Activated B cell treated with CpG ODN at 0.5 μM for 24 hours (primary cell): Measurements from ENCODE around the gene MSX2. TPM values are rescaled to one million over a fixed set of nuclear protein-coding genes. Genes with fewer than 3 reads are reported as not detected.
"Not testable (repeated sequence)": the region's sequence is repeated elsewhere in the genome, so short reads cannot be mapped to it uniquely, and the experiment has no call there.

Source experiments
- ATAC-seq: fragments of 200-7000 bp; cut with Tn5 transposase; one replicate; pipeline ENCODE4 v1.10.0; 2021; ENCODE audit warnings: low read depth, mild to moderate bottlenecking, moderate library complexity
- CTCF ChIA-PET: fragments of 350-600 bp; sonication (Branson Sonifier 250); formaldehyde crosslinking; loops from one replicate; lab custom pipeline; 2021; ENCODE audit warnings: antibody characterized with exemption; lab: Charles Lee
- POLR2A ChIA-PET: fragments of 350-600 bp; sonication (Branson Sonifier 250); formaldehyde crosslinking; loops from one replicate; lab custom pipeline; 2021; ENCODE audit warnings: antibody characterized with exemption; lab: Charles Lee
- DNase-seq: peaks from one replicate; pipeline ENCODE4 v3.0.0; 2022
- H3K27ac Mint-ChIP-seq: one replicate; pipeline ENCODE4 v1.8.0; 2020; ENCODE audit warnings: mixed read lengths
- H3K27me3 Mint-ChIP-seq: one replicate; pipeline ENCODE4 v1.8.0; 2021; ENCODE audit warnings: mixed read lengths
- H3K36me3 Mint-ChIP-seq: one replicate; pipeline ENCODE4 v1.8.0; 2021; ENCODE audit warnings: low read depth, mixed read lengths
- H3K4me1 Mint-ChIP-seq: one replicate; pipeline ENCODE4 v1.8.0; 2021; ENCODE audit warnings: mixed read lengths
- H3K4me3 Mint-ChIP-seq: one replicate; pipeline ENCODE4 v1.8.0; 2020; ENCODE audit warnings: mild to moderate bottlenecking, mixed read lengths
- H3K9me3 Mint-ChIP-seq: one replicate; pipeline ENCODE4 v1.8.0; 2020; ENCODE audit warnings: mixed read lengths
- CTCF ChIP-seq: fragments of 200-600 bp; IDR thresholded peaks from one replicate; pipeline ENCODE4 v1.8.0; 2022; ENCODE audit warnings: antibody characterized with exemption, mild to moderate bottlenecking
- intact Hi-C: fragments of 100-400 bp; cut with micrococcal nuclease; formaldehyde crosslinking; loops from one replicate; pipeline ENCODE4 v1.15.1; 2024
- total RNA-seq: library from RNA; stranded (reverse); gene quantifications from 2 replicates; pipeline ENCODE4 v1.2.3, GENCODE V29; 2022

MSX2 gene
- total RNA-seq, 1 donor from 2014 or later, result not detected

- Mint-ChIP-seq H3K9me3 (no peaks in the 10 kb centered on the region), H3K4me3 (no peak overlapping the region), H3K4me1 (no peaks in the 10 kb centered on the region), H3K27ac (no peak overlapping the region), H3K27me3 (peaks cover 20% of the 10 kb centered on the region), H3K36me3 (no peaks in the 10 kb centered on the region)
- intact Hi-C loops, result no loop called here
- no peak for TF ChIP-seq CTCF
- ATAC-seq, result no peak
- CTCF ChIA-PET, result no interaction called here
- no peak for DNase-seq
- POLR2A ChIA-PET, result no interaction called here
Observed at GRCh38 chr5:174755106-174755505, 30.7 kb downstream of the MSX2 start.

GRCh38 chr5:174759091-174759490 is 34.7 kb downstream of the MSX2 start:
- Mint-ChIP-seq H3K4me3 (no peak overlapping the region), H3K36me3 (no peaks in the 10 kb centered on the region), H3K4me1 (no peaks in the 10 kb centered on the region), H3K27ac (no peak overlapping the region), H3K27me3 (no peaks in the 10 kb centered on the region), H3K9me3 (no peaks in the 10 kb centered on the region)
- ChIA-PET POLR2A (no interaction called here), CTCF (no interaction called here)
- intact Hi-C loops, result no loop called here
- no peak for DNase-seq
- no peak for TF ChIP-seq CTCF
- no peak for ATAC-seq

GRCh38 chr5:174760721-174761120 is 36.3 kb downstream of the MSX2 start:
- no peak for TF ChIP-seq CTCF
- CTCF ChIA-PET, result no interaction called here
- H3K9me3 Mint-ChIP-seq, result peaks cover 2% of the 10 kb centered on the region

GRCh38 chr5:174761341-174761740 is 37.0 kb downstream of the MSX2 start:
- H3K4me1 Mint-ChIP-seq, CTCF ChIA-PET, H3K36me3 Mint-ChIP-seq, H3K4me3 Mint-ChIP-seq, intact Hi-C loops, H3K27ac Mint-ChIP-seq, DNase-seq, ATAC-seq, H3K9me3 Mint-ChIP-seq, H3K27me3 Mint-ChIP-seq, POLR2A ChIA-PET: not testable (repeated sequence)

More at GRCh38 chr5:174760721-174761120, 36.3 kb downstream of the MSX2 start:
- Mint-ChIP-seq H3K36me3 (no peaks in the 10 kb centered on the region), H3K27me3 (no peaks in the 10 kb centered on the region), H3K4me3 (no peak overlapping the region), H3K27ac (no peak overlapping the region), H3K4me1 (no peaks in the 10 kb centered on the region)
- POLR2A ChIA-PET, result no interaction called here
- intact Hi-C loops, result no loop called here
- ATAC-seq (no peak), DNase-seq (no peak)

- Mint-ChIP-seq H3K4me3 (no peak overlapping the region), H3K27ac (no peak overlapping the region), H3K27me3 (no peaks in the 10 kb centered on the region), H3K36me3 (no peaks in the 10 kb centered on the region), H3K4me1 (no peaks in the 10 kb centered on the region), H3K9me3 (peaks cover 5% of the 10 kb centered on the region)
- ChIA-PET POLR2A (no interaction called here), CTCF (no interaction called here)
- no peak for DNase-seq
- no peak for TF ChIP-seq CTCF
- intact Hi-C loops, result no loop called here
- ATAC-seq, result no peak
Observed at GRCh38 chr5:174764309-174764708, 39.9 kb downstream of the MSX2 start.

- Mint-ChIP-seq H3K27ac (no peak overlapping the region), H3K4me3 (no peak overlapping the region), H3K36me3 (no peaks in the 10 kb centered on the region), H3K27me3 (no peaks in the 10 kb centered on the region), H3K4me1 (no peaks in the 10 kb centered on the region), H3K9me3 (peaks cover 5% of the 10 kb centered on the region)
- ChIA-PET POLR2A (no interaction called here), CTCF (no interaction called here)
- intact Hi-C loops, result no loop called here
- no peak for TF ChIP-seq CTCF
- DNase-seq, result no peak
- ATAC-seq, result no peak
Observed at GRCh38 chr5:174765540-174765939, 41.2 kb downstream of the MSX2 start.
